SKM-1 treated with dmso at 0.1 percent for 144 hours (cell line): ENCODE measurements around the gene DAGLB.
"Not testable (repeated sequence)": the region's sequence is repeated elsewhere in the genome, so short reads cannot be mapped to it uniquely, and the experiment has no call there.

ENCODE experiments used
- DNase-seq: peaks from one replicate; lab custom pipeline; 2025; ENCODE audit not compliant: unreplicated experiment; lab: John Stamatoyannopoulos, UW

DAGLB gene

DNA sequence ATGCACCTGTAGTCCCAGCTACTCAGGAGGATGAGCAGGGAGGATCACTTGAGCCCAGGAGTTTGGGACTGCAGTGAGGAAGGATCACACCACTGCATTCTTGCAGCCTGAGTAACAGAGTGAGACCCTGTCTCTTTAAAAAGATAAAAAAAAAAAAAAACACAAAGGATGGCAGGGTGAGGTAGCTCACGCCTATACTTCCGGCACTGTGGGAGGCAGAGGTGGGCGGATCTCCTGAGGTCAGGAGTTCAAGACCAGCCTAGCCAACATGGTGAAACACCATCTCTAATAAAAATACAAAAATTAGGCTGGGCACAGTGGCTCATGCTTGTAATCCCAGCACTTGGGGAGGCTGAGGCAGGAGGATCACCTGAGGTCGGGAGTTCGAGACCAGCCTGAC is 15.9 kb upstream of the DAGLB start:
- not testable (repeated sequence) for DNase-seq

DNA sequence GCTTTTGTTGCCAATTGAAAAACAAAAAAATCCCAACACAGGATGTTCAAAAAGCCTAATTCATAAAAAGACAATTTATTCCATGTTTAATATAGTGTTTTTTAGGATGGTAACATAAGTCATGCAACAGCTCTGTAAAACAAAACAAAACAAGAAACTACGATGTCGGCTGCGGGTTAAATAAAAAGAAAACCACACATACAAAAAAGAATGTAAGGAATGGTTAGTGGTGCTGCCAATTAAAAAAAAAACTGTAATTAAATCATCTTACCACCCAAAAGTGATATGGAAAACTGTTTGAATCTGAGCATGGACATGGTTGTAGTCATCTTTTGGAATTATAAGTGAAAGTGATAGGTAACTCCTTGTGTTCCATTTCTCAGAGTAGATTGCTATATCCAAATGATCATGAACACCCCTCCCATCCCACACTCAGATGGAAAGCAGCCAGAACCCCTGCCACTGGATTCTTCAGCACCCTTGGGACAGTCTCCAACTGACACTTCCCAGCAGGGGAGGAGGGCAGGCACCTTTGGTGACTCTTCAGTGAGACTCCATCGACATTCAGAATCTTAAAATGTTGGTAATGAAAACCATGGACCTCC is 14.3 kb upstream of the DAGLB start:
- no peak for DNase-seq

DNA sequence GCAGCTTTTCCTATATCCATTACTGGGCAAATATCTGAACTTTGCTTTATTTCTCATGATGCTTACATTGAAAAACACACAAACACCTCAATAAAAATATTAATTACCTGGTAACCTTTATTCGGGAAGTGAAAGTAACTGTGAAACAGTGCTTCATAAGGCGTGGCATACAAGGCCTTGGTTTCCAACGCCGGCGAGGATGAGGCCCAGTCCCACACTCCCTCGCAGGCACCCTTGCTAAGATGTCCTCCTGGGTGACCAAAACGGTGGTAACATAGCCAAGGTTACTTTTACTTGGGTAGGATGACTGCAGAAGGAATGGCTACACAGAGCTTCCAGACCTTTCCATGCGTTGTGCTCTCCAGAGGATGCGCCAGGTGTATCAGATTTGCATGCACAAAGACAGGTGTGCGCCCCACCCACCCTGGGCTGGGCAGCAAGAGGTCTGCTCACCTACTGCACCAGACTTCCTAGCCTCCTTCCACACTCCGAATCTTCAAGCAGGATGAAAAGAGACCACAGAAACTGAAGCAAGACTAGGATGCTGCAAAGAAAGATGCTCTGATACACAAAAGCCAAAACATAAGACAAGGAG is 13.3 kb upstream of the DAGLB start:
- DNase-seq = no peak

DNA sequence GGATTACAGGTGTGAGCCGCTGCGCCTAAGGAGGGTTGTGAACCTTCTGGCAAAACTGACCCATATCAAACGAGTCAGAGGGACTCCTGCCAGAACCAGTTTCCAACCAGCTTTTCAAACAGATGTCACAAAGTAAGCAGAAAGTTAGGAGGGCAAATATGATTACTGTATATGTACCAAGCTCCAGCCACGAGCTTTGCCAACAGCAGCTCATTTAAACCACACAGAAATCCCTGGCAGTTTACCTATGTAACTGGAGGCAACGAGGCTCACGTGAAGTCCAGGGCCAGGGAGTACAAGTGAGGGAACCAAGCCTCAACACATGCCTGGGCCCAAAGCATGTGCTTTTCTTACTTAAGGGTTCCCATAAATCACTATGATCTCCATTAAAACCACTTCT is 12.5 kb upstream of the DAGLB start:
- no peak for DNase-seq

DNA sequence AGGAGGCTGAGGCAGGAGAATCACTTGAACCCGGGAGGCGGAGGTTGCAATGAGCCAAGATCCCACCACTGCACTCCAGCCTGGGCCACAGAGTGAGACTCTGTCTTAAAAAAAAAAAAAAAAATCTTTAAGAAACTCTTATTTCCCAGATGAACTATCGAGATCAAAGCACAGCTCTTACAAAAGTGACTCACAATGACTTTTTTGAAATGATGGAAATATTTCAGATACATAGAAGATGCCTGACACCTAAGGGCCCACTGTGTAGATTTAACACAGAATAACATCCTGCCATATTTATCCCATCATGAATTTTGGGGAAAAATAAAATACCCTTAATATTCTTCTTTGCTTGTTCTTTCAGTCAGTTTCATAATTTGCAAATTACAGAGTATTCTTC is 10.9 kb upstream of the DAGLB start:
- not testable (repeated sequence) for DNase-seq

DNA sequence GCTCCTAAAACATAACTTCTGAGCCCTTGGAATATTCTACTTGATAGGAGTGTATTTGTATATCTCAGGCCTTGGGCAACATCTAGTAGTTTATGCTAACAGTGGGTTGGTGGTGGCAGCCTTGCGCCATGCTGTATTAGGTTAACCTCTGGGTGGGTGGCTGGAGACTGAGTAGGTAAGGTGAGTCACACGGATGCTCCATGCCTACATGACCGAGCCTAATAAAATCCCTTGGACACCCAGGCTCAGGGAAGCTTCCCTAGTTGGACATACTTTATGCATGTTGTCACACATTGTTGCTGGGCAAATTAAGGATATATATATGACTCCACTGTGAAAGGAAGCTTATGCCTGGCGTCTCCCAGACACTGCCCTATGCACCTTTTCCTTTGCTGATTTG is 6.0 kb upstream of the DAGLB start:
- no peak for DNase-seq

DNA sequence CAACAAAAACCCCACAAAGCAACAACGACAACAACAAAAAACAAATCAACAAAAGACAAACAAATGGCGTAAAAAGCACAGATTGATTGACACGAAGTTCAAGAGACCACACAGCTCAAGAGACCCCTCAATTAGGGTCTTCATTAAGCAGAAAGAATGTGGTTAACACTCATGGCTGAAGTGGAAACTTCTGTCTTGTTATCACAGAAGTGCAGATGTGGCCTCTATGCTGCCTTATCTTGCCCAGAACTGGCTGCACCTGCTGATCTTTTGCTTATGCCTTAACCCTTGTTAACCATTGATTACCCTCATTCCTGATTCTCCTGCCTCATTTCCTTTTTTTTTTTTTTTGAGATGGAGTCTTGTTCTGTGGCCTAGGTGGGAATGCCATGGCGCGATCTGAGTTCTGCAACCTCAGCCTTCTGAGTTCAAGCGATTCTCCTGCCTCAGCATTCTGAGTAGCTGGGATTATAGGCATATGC is 3.5 kb upstream of the DAGLB start:
- no peak for DNase-seq

DNA sequence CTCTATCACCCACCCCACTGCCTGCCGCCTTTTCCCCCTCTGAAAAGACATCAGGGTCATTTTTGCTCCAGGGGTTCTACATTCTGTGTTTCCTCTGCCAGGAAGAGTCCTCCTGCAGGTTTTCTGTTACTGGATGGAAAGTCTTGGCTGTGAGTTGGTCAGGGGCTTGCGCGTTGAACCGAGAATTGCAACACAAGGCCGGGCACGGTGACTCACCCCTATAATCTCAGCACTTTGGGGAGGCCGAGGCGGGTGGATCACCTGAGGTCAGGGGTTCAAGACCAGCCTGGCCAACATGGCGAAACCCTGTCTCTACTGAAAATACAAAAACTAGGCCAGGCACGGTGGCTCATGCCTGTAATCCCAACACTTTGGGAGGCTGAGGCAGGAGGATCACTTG is 2.8 kb upstream of the DAGLB start:
- not testable (repeated sequence) for DNase-seq

DNA sequence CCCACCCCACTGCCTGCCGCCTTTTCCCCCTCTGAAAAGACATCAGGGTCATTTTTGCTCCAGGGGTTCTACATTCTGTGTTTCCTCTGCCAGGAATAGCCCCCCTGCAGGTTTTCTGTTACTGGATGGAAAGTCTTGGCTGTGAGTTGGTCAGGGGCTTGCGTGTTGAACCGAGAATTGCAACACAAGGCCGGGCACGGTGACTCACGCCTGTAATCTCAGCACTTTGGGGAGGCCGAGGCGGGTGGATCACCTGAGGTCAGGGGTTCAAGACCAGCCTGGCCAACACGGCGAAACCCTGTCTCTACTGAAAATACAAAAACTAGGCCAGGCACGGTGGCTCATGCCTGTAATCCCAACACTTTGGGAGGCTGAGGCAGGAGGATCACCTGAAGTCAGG is 2.1 kb upstream of the DAGLB start:
- DNase-seq = not testable (repeated sequence)

DNA sequence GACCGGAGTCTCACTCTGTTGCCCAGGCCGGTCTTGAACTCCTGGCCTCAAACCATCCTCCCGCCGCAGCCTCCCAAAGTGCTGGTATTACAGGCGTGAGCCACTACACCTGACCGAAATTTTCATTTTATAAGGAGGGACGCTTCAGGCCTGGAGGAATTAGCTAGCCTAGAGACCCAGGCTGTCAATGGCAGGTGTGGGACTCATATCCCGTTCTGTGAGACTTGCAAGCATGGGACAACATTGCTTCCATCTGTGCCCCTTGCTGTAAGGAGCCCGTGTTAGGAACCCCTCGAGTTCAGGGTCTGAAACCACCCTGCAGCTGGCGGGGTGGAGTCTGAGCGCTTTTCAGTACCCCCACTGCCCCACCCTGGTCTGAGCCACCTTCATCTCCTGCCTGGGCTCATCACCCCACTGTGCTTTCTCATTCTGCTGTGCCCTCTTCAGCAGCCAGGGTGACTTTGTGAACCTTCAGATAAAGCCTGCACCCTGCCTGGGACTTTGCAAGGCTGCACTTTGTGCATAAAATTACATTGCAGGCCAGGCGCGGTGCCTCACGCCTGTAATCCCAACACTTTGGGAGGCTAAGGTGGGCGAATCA is 1.3 kb upstream of the DAGLB start:
- DNase-seq = no peak

DNA sequence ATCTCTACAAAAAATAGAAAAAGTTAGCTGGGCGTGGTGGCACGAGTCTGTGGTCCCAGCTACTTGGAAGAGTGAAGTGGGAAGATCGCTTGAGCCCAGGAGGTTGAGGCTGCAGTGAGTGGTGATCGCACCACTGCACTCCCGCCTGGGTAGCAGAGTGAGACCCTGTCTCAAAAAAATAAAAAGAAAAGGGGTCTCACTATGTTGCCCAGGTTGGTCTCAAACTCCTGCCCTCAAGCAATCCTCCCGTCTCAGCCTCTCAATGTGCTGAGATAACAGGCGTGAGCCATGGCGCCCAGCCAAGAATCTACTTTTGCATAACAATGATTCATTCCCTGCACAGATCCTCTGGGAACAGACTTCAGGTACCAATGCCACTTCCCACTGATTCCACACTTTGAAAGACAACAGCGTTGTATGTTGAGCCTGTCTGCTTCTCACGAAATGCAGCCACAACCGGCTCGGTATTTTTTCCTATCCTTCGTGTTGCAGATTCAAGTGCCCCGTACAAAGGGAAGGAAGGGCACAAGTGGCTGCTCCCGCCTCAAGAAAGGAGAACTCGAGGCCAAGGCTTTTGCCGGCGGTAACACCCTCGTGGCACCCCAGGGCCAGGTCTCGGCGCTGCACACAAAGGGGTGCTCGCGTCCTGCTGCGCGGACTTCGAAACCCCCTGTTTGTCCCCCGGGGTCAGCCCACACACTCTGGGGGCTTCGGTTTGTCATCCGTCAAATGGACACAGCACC is 745 bp downstream of the DAGLB start:
- DNase-seq = peak; percentile 49

DNA sequence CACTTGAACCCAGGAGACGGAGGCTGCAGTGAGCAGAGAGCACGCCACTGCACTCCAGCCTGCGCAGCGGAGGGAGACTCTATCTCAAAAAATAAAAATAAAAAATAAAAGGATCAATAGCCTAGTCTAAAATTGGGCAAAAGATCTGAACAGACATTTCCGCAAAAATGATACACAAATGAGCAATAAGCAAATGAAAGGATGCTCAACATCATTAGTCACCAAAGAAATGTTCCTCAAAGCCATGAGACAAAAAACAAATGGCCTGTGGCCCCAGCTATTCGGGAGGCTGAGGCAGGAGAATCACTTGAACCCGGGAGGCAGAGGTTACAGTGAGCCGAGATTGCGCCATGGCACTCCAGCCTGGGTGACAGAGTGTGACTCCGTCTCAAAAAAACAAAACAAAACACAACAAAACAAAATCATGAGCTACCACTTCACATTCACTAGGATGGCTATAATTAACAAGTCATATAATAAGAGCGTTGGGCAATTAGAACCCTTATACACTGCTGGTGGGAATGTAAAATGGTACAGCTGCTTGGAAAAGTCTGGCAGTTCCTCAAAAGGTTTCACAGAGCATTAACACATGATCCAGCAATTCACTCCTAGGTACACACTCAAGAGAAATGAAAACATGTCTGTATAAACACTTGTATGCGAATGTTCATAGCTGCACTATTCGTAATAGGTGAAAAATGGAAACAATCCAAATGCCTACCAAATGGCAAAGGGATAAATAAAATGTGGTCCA is 3.1 kb downstream of the DAGLB start:
- no peak for DNase-seq

DNA sequence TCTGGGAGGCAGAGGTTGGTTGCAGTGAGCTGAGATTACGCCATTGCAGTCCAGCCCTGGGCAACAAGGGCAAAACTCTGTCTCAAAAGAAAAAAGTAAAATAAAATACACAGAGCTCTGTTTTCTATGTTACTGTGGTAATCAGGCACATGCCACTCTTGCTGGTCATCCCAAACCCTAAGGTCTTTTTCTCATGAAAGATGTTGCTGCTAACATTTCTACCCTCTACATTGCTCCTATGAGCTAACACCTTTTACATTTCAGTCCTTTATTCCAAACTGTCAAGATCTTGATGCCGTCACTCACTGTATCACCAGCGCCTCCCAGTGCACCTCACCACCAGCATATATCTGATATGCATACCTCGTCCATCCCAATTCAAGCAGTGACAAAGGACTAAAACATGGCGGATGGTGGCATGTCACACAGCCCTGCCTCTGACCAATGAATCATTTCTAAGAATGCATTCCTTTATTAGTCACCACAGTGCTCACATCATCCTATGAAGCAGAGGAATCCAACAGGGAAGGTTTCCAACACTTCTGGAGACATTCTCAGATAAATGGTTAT is 4.3 kb downstream of the DAGLB start:
- no peak for DNase-seq

DNA sequence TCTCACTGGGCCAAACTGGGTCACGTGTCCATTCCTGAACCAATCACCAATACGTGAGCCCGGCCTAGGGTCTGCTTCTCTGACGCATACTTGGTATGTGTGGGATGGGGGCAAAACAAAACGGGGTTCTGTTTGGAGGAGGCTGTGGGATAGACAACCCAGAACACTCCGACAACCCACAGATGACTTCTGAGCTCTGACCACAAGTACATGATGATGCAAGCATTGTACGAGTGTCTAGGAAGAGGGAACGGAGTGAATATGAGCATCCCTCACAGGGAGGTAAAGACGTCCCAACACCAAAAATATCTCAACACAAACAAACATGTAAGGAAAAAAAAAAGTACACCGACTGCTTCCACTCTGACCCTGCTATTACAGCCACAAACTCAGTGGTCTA is 5.6 kb downstream of the DAGLB start:
- DNase-seq = no peak

DNA sequence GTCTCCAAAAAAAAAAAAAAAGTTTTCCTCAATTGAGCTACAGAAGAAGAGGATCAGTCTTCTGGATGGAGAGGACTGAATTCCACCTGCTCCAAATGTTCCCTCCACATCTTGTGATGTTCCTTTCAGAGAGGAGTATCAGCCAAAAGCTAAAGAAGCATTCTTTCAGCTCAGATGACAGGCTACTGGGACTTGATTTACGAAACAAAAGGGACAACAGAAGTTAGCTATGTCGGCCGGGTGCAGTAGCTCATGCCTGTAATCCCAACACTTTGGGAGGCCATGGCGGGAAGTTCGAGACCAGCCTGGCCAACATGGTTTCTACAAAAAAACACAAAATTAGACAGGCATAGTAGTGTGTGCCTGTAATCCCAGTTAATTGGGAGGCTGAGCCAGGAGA is 7.4 kb downstream of the DAGLB start:
- DNase-seq = no peak

DNA sequence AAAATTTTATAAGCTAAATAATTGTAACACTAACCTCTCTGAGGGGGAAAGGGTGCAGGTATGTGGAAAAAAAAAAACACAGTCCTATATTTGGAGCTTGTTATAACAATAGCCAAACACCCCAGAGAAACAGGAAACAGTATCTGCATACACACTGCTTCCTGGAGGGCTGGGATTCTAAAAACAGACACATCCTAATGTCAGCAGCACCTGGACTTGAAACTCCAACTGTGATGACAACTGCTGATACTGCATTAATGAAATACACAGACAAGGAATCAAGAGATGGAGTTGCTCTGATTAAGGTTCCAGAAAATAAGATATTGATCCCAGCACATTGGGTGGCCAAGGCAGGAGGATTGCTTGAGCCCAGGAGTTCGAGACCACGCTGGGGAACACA is 9.3 kb downstream of the DAGLB start:
- DNase-seq = no peak

DNA sequence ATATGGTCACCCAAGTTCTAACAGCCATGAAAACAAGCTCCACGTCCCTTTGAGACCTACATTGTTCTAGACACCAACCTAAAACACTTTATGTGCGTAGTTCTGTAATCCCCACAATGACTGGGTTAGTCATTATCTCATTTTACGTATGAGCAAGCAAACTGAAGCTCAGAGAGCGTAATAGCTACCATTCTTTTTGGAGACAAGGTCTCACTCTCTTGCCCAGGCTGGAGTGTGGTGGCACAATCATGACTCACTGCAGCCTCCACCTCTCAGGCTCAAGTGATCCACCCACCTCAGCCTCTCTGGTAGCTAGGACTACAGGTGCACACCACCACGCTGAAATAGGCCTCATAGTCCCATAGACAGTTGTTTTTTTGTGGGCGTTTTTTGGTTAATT is 10.5 kb downstream of the DAGLB start:
- DNase-seq = no peak

DNA sequence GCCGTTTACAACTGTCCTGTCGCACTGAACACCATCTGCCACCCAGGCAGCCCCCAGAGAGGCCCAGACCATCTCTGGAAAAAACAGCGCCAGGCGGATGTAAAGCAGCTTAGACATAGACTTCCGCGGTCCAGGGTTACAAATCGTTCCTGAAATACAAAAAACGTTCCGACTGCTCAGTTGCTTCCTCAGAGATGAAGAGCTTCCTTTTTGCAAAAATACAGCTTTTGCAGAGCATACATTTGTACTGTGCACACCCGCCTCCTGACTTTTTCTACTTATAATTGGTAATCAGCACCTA is 11.4 kb downstream of the DAGLB start:
- peak; percentile 82 for DNase-seq

DNA sequence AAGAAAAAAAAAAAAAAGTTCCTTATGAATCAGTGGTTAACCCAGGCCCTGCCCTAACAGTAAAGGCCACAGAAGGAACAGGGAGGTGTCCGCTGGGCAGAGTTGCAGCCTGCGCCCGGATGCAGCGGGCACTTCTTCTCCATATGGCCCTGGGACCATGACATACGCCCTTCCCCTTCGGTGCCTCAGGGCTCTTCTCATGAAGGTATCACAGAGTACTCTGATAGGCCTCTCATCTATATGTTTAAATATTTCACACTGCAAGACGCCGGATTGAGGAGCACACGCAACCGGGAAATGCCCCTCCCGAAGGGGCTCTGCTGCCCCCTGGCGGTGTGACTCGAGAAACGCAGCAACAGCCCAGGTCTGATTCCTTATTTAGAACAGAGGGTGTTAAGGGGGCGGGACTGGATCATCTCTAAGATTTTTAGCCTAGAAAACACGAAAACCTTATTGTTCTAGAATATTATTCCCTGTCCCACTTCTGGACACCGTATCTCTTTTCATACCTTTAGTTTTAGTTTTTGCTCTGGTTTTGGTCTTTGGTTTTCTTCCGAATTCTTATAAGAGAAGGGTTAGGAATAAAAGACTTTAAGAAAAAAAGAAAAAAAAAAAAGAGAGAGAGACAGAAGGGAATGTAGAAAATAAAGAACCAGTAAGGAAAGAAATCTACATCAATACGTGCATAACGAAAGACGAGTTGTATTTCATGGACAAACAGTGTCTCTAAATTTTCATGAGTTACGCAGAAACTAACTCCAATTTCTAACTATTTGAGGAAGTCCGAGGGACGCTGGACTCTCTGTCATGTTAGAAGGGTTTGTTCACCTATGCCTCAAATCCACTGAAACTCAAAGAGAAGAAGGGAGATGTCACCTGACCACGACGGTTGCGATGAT is 12.0 kb downstream of the DAGLB start:
- peak; percentile 82 for DNase-seq
